GM19025 (cell line): ENCODE data around the gene MXRA7.
"Not testable (repeated sequence)": the region's sequence is repeated elsewhere in the genome, so short reads cannot be mapped to it uniquely, and the experiment has no call there.

Source experiments
- ATAC-seq: cut with Tn5 transposase; IDR thresholded peaks from one replicate; pipeline ENCODE4 v1.9.1; 2021; ENCODE audit warnings: mild to moderate bottlenecking, low read depth, moderate library complexity; ENCODE audit not compliant: unreplicated experiment

The MXRA7 gene

DNA sequence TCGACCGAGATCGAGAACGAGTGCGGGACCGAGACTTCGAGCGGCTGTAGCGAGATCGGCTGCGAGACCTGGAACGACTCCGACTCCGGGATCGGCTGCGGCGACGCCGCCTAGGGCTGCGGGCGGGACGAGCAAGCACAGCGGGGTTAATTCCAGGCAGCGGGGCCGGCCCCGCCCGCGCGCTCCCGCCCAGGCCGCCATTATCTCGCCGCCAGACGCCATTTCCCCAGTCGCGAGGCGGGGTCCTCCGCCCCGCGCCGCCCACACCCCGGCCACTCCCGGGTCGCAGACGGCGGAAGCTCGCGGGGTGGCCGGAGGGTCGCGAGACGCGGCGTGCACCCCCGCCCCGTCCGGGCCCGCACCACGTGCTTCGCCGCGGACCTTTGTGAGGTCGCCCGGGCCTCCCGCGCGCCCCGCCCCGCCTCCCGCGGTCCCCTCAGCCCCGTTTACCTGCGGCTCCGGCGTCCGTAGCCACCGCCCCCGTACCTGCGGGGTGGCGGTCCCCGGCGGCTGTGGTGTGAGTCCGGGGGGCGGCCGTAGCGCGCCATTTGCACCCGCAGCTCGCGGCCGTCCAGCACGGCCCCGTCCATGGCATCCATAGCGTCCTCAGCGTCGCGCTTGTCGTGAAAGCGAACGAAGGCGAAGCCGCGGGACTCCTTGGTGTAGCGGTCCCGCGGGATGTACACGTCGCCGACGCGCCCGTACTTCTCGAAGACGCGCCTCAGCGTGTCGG lies 25.8 kb upstream of the MXRA7 start:
- peak; percentile 10 for ATAC-seq

DNA sequence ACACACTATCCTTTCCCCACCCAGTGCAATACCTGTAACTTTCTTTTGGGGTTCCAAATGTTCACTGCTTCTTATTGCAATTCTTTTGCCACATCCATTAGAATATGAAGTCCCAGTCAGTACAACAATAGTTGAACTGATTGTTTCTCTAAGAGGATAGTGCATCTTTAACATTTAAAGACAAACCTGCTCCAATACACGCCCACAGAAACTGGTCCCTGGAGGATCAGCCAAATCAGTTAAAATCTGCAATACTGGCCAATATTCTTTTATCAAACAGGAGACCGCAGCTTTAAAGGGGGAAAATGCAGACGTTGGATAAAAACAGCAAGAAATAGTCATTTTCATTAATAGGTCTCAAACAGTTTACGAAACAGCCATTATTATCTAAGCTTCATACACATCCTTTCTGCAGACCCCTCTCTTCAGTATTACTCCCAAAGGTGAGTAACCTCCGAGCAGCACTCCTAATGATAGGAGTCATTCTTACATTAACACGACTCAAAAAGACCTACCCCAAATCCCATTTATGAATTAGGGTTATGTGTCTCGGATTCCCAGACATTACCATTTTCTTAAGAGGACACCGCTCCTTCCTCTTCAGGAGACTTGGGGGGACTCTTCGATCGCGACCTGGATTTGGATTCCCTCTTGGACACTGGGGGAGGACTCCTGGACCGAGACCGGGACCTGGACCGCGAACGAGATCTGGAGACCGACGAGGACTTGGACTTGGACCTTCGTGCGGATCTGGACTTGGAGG lies 25.0 kb upstream of the MXRA7 start:
- no peak for ATAC-seq

DNA sequence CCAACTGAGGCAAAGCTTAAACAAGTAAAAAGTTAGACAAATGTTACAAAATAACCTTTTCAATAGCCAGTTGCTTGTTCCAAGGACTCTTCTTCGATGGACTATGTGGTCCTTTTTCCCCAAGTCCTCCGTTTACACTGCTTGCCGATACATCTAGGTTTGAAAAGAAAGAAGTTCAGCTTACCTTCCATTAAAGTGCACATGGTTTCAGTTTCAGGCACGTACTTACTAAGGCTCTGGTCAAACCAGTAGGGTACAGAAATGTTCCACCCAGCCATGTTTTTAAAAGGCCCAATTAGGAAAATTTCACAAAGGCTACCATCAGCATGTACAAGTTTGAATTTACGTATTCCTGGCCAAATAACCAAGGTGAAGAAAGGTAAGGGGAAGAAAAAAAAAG lies 24.2 kb upstream of the MXRA7 start:
- ATAC-seq, result no peak

DNA sequence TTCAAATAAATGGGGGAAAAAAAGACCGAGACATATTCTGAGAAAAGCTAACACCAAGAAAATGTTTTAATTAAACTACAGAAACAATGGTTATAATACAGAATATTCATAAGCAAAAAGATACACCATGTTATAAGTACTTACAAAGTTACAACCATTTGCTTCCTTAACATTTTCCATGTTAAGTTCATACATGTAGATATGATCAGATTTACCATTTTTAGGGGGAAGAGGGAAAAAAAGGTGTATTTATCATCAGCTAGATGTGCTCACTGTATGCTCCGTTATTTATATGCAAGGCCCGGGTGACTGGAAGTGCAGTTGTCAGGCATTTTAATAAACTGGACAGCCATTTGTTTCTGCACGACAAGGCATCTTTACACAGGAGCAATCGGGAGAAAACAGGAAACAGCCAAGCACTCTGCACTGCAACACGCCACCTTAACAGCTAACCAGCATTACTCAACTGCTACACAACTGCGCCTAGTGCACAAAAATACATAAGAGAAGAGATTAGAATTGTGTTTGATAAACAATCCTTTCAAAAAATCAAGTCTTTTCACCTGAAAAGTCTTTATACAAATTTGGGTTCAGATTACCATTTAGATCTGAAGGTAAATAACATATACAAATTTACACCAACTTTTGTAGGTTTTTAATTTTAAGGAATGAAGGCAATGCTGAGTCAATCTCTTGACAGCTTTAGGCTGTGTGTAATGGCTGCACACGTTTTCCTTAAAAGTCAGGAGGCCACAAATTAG lies 23.5 kb upstream of the MXRA7 start:
- ATAC-seq, result no peak

DNA sequence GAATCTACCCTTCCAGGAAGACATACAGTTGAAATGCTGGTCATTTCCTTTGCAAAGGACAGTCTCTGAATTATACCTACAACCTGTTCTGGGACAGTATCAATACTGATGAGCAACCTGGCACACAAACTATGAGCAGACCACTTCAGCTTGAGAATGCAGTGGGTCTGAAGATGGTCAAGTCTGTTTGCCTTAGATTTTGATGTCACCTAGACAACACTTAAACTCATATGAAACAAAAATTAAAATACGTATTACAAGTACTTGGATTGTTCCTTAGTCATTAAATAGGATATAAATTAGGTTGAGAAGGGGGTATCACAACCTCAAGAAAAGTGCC lies 22.8 kb upstream of the MXRA7 start:
- no peak for ATAC-seq

DNA sequence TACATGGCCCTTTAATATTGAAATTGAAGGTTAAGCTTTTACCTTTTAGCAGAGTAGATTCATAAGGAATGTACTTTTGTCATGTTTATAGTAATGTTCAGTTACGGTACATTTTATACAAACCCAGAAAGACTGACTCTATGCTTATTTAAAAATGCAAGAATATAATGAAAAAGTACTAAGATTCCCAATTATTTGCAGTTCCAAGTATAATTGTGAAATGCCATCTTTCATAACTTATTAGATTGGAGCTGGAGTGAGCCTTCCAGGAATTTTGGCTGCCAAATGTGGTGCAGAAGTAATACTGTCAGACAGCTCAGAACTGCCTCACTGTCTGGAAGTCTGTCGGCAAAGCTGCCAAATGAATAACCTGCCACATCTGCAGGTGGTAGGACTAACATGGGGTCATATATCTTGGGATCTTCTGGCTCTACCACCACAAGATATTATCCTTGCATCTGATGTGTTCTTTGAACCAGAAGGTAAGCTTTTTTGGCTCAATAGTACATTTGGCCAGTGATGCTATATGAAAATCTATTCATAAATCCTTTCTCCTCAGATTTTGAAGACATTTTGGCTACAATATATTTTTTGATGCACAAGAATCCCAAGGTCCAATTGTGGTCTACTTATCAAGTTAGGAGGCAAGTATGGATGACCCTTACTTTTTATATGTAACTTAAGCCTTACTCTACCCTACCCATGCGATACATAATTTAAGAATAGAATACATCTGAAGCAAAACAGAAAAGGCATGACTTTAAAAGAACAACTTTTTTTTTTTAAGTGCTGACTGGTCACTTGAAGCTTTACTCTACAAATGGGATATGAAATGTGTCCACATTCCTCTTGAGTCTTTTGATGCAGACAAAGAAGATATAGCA lies 22.2 kb upstream of the MXRA7 start:
- ATAC-seq, result no peak

DNA sequence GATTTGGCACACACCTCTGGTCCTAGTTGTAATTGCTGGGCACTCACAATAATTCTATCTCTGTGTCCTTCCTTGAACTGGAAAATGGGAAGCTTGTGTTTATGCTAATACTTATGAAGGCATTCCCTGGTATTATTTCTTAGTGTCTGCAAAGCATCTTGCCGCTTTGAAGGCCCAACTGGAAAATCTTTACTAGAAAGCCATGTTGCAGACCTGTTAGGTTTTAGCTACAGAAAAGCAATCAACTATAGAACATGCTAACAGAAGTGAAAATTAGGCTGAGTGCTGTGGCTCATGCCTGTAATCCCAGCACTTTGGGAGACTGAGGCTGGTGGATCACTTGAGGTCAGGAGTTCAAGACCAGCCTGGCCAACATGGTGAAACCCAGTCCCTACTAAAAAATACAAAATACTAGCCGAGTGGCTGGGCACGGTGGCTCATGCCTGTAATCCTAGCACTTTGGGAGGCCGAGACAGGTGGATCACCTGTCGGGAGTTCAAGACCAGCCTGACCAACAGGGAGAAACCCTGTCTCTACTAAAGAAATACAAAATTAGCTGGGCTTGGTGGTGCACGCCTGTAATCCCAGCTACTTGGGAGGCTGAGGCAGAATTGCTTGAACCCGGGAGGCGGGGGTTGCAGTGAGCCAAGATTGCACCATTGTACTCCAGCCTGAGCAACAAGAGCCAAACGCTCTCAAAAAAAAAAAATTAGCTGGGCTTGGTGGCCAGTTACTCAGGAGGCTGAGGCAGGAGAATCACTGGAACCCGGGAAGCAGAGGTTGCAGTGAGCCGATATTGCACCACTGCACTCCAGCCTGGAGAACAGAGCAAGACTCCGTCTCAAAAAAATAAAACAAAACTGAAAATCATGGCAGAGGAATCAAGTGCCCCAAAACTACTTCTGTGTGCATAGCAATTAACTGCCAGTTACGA lies 21.3 kb upstream of the MXRA7 start:
- ATAC-seq, result not testable (repeated sequence)

DNA sequence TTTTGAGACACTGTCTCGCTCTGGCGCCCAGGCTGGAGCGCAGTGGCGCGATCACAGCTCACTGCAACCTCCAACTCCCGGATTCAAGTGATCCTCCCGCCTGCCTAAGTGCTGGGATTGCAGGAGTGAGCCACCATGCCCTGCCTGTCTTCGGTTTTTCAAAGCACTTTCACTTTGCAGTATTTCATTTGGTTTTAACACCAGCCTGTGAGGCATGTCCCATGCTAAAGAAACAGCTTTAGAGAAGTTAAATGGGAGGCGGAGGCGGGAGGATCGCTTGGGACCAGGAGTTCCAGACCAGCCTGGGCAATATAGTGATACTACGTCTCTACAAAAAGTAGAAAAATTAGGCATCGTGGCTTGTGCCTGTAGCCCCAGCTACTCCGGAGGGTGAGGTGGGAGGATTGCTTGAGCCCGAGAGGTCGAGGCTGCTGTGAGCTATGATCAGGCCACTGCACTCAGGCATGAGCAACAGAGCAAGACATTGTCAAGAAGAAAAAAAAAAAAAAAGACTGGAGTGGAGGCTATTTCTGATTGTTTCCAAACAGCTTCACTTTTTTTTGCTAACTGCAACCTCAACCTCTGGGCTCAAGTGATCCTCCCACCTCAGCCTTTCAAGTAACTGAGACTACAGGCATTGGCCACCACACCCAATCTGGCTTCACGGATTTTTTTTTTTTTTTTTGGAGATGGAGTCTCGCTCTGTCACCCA lies 17.1 kb upstream of the MXRA7 start:
- ATAC-seq, result no peak

DNA sequence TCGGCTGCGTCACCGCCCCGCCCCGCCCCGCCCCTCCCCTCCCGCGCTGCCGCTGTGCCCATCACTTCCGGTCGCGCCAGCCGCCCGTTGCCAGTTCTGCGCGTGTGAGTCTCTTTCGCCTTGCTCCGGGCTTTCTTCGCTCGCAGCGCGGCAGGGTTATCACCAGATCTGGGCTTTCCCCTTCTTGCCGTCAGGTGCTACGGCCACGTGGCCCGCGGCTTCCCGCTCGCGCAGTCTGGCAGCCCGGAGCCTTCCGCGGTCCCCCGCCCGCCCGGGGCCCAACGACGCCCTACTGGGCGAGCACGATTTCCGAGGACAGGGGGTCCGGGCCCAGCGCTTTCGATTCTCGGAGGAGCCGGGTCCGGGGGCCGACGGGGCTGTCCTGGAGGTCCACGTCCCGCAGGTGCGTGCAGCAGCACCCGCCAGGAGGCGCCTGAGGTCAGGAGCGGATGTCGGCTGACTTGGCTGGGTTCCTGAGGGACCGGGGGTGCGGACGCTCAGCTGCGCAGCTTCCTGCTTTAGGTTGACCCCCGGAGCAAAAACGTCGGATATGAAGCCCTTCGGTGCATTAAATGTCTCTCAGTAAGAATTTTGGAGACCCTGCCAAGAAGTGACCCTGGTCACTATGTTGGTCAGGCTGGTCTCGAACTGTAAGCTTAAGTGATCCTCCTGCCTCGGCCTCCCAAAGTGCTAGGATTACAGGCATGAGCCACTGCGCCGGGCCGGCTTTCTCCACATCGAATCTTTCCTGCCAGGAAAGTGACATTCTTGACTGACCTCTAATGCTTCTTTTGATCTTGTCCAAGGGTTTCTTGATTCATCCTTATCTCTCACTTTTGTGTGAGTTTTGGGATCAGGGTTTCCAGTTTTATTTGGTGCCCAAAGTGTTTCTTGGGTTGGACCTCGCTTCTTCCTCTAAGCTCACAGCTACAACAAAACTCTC lies 16.3 kb upstream of the MXRA7 start, which contains the start of gene METTL23:
TSS of gene METTL23 (plus strand) at position 64 of the 943 bp plus-strand sequence. CDS start 2,872 bp downstream, outside the sequence.
- peak; percentile 40 for ATAC-seq

DNA sequence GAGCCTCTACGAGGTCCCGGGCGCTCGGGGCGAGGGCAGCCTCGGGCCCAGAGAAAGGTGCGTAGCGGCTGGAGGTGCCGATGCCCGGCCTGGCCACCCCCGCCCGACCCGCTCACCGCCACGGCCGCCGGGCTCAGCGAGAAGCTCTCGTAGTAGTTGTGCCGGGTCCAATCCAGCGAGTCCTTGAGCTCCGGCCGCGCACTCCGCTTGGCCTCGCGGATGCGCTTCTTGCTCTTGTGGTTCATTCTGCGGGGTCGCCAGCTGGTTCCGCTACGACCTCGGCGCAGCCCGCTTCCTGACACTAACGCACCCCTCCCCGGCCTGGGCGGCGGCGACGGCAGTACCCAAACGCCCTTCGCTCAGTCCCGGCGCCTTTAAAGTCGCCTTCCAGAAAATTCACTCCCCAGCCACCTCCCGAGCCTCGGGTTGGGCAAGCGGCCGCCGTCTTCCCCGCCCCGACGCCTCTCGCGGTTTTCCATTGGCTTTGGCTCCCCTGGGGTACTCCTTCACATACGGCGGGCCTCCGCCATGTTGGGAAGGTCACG lies 15.5 kb upstream of the MXRA7 start, which contains the start of gene JMJD6:
TSS of gene JMJD6 (minus strand) at position 376 of the 545 bp plus-strand sequence. CDS start at position 245, 131 bp downstream.
- peak; percentile 64 for ATAC-seq

DNA sequence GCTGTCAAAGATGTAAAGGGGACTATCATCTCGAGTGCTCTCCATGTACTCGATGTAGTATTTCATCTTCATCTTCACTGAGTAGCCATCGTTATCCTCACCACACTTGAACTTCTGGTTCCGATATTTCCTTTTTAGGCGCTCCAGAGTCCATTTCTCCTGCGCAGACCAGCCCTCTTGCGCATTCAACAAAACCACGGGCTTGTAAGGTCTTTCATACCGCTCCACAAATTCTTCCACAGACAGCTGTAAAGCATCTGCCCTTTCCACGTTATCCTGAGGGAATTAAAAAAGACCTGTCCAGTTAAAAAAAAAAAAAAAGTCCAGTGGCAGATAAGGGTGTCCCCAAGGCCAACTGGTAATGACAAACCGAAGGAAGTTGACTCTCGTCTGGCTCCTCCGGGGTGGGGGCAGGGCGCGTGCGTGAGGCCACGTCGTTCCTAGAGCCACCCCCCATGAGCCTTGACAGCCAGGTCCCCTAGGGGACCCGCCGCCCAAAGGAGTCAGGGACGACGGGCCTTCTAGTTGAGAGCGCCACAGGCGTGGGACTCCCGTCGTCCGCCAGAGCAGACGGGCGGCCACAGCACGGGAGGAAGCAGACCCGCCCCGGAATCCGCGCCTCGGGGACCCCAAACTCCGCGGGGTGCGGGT lies 14.9 kb upstream of the MXRA7 start:
- peak; percentile 15 for ATAC-seq

DNA sequence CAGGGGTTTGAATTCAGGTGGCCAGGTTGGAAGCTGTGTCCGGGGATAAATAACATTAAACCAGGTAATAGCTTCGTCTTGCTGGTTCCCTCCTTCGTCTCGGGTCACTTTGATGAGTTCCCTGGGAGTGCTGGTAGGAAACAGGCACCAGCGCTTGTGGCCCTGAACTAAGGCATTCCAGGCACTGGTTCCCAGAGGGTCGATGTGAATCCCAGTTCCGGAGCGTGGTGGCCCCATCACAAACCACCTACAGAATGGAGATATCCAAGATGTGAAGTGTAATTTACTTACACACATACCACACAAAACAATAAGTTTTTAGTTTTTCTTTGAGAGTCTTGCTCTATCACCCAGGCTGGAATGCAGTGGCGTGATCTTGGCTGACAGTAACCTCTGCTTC lies 13.0 kb upstream of the MXRA7 start:
- no peak for ATAC-seq

DNA sequence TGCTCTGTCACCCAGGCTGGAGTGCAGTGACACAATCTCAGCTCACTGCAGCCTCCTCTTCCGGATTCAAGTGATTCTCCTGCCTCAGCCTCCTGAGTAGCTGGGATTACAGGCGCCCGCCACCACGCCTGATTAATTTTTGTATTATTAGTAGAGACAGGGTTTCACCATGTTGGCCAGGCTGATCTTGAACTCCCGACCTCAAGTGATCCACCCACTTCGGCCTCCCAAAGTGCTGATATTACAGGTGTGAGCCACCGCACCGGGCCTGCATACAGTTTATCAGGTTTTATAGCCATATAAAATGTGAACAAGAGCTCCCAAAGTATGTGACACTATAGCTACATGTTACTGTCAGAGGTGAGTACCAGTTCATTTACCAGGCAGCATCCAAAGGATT lies 12.2 kb upstream of the MXRA7 start:
- not testable (repeated sequence) for ATAC-seq

DNA sequence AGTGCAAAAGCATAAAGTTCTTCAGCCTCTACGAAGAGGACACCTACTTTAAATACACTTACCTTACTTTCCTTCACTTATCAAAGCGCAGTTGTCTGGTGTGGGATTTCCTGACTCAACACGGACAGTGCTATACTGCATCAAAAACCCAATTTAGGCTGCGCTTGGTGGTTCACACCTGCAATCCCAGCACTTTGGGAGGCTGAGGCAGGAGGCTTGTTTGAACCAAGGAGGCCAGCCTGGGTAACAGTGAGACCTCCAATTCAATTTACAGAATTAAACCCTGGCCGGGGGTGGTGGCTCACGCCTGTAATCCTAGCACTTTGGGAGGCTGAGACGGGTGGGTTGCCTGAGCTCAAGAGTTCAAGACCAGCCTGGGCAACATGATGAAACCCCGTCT lies 11.5 kb upstream of the MXRA7 start:
- no peak for ATAC-seq

DNA sequence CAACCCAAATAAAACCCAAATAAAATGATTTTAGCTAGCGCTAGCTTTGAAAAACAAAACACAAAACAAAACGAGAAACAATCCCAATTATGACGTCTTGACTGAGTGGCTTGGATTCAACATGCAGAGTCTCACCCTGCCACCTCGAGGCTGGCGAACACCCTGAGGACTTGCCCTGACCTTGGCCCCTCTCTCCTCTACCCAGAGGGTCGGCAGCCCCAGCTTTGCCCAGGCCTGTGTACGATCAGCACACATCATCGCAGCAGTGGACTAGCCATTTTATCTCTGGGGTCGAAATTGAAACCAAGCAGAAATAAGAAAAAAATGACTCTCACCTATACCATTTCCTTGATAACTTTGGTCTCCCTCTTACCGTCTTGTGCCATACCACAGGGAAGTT lies 10.7 kb upstream of the MXRA7 start:
- ATAC-seq, result no peak

DNA sequence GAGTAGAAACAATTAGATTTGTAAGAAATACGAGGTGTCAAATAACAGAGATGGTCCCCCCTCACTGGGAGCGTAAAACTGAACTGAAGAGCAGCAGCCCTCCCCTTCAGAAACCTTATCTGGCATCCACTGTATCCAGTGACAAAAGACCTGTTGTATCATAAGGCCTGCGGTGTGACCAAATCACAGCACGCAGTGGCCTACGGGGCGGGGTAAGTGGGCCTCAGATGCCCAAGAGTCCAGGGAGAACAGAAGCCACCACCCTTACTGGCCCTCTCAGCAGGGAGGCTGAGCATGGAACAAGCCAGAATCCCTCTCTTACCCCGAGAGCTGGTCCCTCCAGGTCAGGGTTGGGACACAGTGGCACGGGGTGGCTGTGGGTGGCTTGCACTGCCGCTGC lies 10.2 kb upstream of the MXRA7 start:
- ATAC-seq, result no peak

DNA sequence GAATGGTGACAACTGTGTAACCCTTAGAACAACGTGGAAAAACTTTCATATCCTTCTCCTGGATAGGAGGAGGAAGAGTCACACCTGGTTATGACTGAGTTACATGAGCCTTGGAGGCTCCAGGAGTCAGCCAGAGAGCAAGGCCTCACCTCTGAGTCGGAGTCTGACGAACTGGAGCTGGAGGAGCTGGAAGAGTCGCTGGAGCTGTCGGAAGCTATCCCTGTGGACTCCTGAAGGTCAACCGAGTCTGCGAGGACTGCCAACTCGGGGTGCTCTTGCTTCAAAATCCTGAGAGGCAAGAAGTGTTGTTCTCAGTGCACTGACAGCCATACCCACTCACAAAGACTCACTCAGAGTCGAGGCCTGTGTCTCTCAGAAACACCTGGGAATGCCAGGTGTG lies 9.4 kb upstream of the MXRA7 start:
- no peak for ATAC-seq
